NCI-H146 treated with DMSO at 0.1 percent for 48 hours (cell line): ENCODE data around the gene NUMB.
"Not testable (repeated sequence)": the region's sequence is repeated elsewhere in the genome, so short reads cannot be mapped to it uniquely, and the experiment has no call there.

Source experiments
- DNase-seq: peaks from one replicate; lab custom pipeline; 2025; ENCODE audit not compliant: unreplicated experiment; lab: John Stamatoyannopoulos, UW

Gene NUMB

DNA sequence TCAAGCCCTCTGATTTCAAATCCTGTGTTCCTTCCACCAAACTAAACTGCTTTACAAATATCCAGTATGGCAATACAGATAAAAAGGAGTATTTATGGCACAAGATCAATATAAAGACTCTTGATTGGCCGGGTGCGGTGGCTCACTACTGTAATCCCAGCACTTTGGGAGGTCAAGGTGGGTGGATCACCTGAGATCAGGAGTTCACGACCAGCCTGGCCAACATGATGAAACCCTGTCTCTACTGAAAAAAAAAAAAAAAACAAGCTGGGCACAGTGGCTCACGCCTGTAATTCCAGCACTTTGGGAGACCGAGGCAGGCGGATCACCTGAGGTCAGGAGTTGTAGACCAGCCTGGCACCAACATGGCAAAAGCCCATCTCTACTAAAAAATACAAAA, 35.3 kb downstream of the NUMB start:
- not testable (repeated sequence) for DNase-seq

GRCh38 chr14:73422515-73422914, 35.8 kb downstream of the NUMB start:
- DNase-seq: no peak

DNA sequence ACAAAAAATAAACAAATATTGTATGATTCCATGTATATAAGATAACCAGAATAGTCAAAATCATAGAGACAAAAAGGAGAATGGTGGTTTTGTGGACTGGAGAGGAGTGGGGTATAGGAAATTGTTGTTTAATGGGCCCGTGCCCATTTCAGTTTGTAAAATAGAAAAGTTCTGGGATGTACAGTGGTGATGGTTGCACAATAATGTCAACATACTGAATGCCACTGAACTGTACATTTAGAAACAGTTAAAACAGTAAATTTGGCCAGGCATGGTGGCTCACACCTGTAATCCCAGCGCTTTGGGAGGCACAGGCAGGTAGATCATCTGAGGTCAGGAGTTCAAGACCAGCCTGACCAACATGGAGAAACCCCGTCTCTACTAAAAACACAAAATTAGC, 40.1 kb downstream of the NUMB start:
- DNase-seq: no peak

- not testable (repeated sequence) for DNase-seq
Observed at GRCh38 chr14:73406248-73406647, 52.1 kb downstream of the NUMB start.

DNA sequence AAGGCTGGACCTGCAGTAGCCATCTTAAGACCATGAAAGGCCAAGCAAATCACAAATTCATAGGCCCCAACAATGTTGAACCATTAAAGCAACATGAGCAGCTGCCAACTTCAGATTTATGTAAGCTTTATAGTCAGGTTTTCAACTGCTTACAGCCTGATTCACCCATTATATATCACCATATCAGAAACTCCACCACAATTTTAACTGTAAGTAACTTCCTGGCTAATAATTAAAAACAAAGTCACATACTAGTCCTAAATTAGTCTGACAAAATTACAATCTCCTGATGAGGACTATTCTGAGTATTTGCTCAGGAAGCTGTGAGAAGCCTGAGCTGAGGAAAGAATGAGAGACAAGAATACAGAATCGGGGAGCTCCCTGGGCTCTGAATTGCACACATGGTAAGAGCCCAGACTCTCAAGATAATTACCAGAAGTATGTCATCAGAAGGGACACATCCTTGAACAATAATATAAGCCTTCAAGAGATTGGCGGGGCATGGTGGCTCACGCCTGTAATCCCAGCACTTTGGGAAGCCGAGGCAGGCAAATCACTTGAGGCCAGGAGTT, 55.1 kb downstream of the NUMB start:
- DNase-seq: no peak

DNA sequence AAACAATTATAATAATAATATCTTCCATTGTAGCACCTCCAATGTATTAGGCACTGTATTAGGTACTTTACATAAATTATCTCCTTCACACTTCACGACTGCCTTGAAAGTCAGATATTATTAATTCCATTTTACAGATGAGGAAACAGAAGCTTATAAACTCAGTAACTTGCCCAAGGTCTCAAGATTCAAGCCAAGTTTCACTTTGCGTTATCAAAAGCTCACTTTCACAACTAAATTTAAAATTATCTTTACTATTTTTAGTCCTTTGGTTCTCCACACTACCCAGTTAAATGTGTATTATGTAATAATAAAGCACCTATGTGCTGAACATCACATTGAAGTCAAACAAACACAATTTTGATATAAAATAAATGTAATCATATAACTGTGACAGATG, 55.8 kb downstream of the NUMB start:
- no peak for DNase-seq

DNA sequence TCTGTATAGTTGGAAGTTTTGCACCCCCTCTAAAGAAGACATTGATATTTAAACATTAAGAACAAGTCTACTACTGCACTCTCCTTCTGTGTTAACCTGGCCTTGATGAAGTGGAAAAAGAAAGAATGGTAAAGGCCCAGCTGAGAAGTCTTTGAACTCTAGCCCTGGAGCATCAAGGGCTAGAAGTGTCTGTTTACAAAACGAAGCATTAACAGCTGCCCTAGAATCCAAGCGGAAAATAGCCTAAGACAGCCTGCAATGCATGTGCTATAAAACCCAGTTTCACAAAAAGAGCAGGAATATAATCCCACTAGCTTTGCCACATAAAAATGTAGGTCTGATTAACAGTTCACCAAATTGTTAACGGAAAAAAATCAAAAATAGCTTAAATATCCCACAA, 60.5 kb downstream of the NUMB start:
- DNase-seq: no peak

GRCh38 chr14:73394317-73394716, 64.0 kb downstream of the NUMB start:
- DNase-seq: no peak

DNA sequence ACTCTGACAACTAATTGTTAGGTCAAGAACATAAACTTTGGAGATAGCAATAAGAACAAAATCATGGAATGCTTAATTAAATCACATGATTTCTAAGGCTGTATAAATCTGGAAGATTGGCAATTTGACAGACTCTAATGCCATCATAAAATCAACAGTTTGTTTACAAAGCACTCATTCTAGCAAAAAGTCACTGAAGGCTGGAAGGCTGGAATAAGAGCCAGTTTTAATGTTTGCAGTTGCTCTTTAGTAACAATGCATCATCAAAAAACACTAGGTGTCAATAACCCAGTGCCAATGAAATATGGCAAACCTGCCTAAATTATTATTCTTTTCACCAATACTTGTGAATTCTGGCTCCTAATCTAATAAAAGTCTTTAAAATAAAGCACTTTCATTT, 65.0 kb downstream of the NUMB start:
- DNase-seq: no peak

DNA sequence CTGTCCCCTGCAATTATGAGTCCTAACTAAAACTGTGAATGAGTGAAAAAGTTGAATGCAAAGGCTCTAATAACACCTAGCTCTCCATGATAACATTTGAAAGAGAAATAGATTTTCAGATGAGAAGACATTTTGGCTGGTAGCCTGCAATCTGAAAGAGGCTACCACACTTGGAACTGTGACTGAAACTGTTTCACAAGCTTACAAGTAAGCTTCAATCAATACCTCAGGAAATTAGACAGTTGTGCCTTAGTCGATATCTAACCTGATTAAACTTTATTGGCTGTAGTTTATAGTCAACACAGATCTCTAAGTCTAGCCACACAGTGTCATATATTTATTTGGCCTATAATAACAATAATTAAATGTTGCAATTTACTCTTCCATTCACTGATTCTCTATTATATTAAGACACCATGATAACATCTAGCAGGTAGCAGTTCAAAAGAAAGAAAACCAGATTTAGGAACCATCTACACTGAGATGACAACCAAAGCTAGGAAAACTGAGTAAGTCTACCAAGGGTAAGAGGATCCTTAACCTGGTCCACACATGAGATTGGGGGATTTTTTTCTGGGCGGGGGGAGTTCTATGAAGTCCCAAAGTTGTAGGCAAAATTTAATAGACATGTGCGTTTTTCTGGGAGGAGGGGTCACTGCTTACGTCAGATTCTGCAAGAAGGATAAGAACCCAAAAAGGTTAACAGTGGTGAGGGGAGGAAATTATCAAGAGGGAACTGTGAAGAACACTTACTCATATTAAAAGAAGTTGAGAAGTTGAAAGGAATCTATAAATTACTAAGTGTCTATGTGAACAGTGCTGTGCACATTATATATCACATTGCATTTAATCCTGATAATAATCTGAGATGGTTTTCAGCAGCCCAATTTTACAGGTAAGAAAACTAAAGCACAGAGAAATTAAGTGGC, 65.8 kb downstream of the NUMB start:
- no peak for DNase-seq

DNA sequence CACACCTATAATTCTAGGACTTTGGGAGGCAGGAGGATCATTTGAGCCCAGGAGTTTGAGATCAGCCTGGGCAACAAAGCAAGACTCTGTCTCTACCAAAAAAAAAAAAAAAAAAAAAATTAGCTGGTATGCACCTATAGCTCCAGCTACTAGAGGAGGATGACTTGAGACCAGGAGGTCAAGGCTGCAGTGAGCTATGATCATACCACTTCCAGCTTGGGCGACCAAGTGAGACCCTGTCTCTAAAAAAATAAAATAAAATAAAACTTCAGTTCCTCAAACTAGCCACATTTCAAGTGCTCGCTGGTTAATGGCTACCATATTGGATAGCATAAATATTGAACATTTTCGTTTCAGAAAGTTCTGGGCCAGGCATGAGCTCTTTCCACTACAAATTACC, 70.5 kb downstream of the NUMB start:
- not testable (repeated sequence) for DNase-seq

- DNase-seq: no peak
Observed at GRCh38 chr14:73386342-73386741, 72.0 kb downstream of the NUMB start.

DNA sequence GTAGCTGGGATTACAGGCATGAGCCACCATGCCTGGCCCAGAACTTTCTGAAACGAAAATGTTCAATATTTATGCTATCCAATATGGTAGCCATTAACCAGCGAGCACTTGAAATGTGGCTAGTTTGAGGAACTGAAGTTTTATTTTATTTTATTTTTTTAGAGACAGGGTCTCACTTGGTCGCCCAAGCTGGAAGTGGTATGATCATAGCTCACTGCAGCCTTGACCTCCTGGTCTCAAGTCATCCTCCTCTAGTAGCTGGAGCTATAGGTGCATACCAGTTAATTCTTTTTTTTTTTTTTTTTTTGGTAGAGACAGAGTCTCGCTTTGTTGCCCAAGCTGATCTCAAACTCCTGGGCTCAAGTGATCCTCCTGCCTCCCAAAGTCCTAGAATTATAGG, 73.3 kb downstream of the NUMB start:
- DNase-seq: not testable (repeated sequence)

GRCh38 chr14:73383356-73383755, 75.0 kb downstream of the NUMB start:
- no peak for DNase-seq

GRCh38 chr14:73381380-73382013, 76.8 kb downstream of the NUMB start:
- DNase-seq: no peak

- no peak for DNase-seq
Observed at GRCh38 chr14:73376585-73376984, 81.8 kb downstream of the NUMB start.

DNA sequence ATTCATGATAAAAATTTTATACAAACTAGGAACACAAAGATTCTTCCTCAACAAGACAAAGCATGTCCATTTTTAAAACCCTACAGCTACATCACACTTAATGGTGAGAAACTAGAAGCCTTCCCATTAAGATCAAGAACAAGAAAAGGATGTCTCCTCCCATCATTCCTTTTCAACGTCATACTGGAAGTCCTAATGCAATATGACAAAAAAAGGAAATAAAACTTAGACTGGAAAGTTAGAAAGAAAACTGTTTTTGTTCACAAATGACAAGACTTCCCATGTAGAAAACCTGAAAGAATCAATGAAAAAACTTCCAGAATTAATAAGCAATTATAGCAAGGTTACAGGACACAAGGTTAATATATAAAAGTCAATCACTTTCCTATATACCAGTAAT, 82.5 kb downstream of the NUMB start:
- DNase-seq: no peak

DNA sequence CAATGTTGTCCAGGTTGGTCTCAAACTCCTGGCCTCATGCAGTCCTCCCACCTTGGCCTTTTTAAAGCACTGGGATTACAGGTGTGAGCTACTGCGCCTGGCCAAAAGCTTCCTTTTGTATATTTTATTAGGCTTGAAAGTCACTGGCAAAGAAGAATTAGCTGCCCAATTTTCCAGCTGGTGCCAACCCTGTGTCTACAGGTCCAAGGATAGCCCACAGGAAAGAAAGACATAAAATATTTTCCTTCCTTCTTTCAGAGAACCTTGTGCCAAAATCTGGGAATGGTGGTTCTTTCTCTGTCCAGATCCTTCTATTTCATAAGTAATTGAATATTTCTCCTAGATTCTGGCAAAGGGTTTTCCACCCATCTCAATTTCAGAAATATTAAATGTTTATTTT, 84.1 kb downstream of the NUMB start:
- DNase-seq: no peak

- no peak for DNase-seq
Observed at GRCh38 chr14:73372529-73372928, 85.8 kb downstream of the NUMB start.

DNA sequence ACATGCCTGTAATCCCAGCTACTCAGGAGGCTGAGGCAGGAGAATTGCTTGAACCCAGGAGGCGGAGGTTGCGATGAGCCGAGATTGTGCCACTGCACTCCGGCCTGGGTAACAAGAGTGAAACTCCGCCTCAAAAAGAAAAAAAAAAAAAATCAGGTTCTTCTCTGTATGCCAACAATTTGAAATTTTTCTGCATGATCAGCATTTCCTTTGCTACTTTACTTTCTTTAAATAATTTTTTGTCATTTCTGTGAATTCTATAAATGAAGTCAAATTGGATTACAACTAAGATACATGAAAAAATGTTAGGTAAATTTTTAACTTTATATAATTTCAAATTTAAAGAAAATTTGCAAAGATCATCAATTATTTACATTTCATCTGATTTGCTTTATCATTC, 87.8 kb downstream of the NUMB start:
- no peak for DNase-seq

- no peak for DNase-seq
Observed at GRCh38 chr14:73369428-73369827, 88.9 kb downstream of the NUMB start.

GRCh38 chr14:73368616-73369015, 89.7 kb downstream of the NUMB start:
- DNase-seq: no peak
